ENCODE measurements around the gene CISD2. TPM values are rescaled to one million over a fixed set of nuclear protein-coding genes. Genes with fewer than 3 reads are reported as not detected.
"Not testable (repeated sequence)": the region's sequence is repeated elsewhere in the genome, so short reads cannot be mapped to it uniquely, and the experiment has no call there.

Gene CISD2
- polyA plus RNA-seq, 3 donors from 2014 or later, result 33.1 to 36.9 (median 34.9) TPM

- H3K36me3 Mint-ChIP-seq; H3K4me3 Mint-ChIP-seq; H3K27me3 Mint-ChIP-seq (ENCODE audit: low read depth in 3 of 3); H3K4me1 Mint-ChIP-seq; DNase-seq; H3K27ac Mint-ChIP-seq; H3K9me3 Mint-ChIP-seq: not testable (repeated sequence)
Measured at GRCh38 chr4:102897610-102898009, 28.8 kb downstream of the CISD2 start.

- no peaks in the 10 kb centered on the region for H3K36me3 Mint-ChIP-seq
- no peaks in the 10 kb centered on the region for H3K9me3 Mint-ChIP-seq
- no peaks in the 10 kb centered on the region for H3K4me1 Mint-ChIP-seq
- no peak overlapping the region for H3K27ac Mint-ChIP-seq
- H3K4me3 Mint-ChIP-seq, result no peak overlapping the region
- DNase-seq, result no peak
- no peaks in the 10 kb centered on the region for H3K27me3 Mint-ChIP-seq (ENCODE audit: low read depth in 3 of 3)
Measured at GRCh38 chr4:102901804-102902203, 33.0 kb downstream of the CISD2 start.

- no peak overlapping the region for H3K4me3 Mint-ChIP-seq
- no peak for DNase-seq
- H3K36me3 Mint-ChIP-seq, result peaks cover 16 to 38% (median 18%) of the 10 kb centered on the region in 3 donors
- H3K27ac Mint-ChIP-seq, result no peak overlapping the region
- peaks cover 10 to 32% (median 17%) of the 10 kb centered on the region in 6 donors for H3K9me3 Mint-ChIP-seq
- H3K27me3 Mint-ChIP-seq (ENCODE audit: low read depth in 3 of 3), result peaks cover 0 to 4% (median 0%) of the 10 kb centered on the region in 3 donors
- H3K4me1 Mint-ChIP-seq, result no peaks in the 10 kb centered on the region
Measured at GRCh38 chr4:102918859-102919258, 50.1 kb downstream of the CISD2 start.

DNA sequence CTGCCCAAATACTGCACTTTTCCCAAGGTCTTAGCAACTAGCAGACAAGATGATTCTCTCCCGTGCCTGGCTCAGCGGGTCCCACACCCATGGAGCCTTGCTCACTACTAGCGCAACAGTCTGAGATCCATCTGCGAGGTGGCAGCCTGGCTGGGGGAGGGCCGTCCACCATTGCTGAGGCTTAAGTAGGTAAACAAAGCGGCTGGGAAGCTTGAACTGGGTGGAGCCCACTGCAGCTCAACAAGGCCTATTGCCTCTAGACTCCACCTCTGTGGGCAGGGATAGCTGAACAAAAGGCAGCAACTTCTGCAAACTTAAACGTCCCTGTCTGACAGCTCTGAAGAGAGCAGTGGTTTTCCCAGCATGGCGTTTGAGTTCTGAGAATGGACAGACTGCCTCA is 50.9 kb downstream of the CISD2 start:
- Mint-ChIP-seq H3K9me3 (peaks cover 5 to 32% (median 11%) of the 10 kb centered on the region in 6 donors), H3K36me3 (peaks cover 9 to 32% (median 12%) of the 10 kb centered on the region in 3 donors)
- not testable (repeated sequence) for H3K27ac Mint-ChIP-seq; DNase-seq; H3K27me3 Mint-ChIP-seq (ENCODE audit: low read depth in 3 of 3); H3K4me1 Mint-ChIP-seq; H3K4me3 Mint-ChIP-seq

GRCh38 chr4:102935716-102936115 is 66.9 kb downstream of the CISD2 start:
- no peaks in the 10 kb centered on the region for H3K4me1 Mint-ChIP-seq
- H3K36me3 Mint-ChIP-seq, result peaks cover 0 to 4% (median 4%) of the 10 kb centered on the region in 3 donors
- H3K9me3 Mint-ChIP-seq, result no peaks in the 10 kb centered on the region
- H3K27me3 Mint-ChIP-seq (ENCODE audit: low read depth in 3 of 3), result peaks cover 0 to 4% (median 2%) of the 10 kb centered on the region in 3 donors
- H3K4me3 Mint-ChIP-seq, result no peak overlapping the region
- H3K27ac Mint-ChIP-seq, result no peak overlapping the region
- DNase-seq, result no peak

GRCh38 chr4:102938063-102938462 is 69.3 kb downstream of the CISD2 start:
- H3K27me3 Mint-ChIP-seq (ENCODE audit: low read depth in 3 of 3); H3K36me3 Mint-ChIP-seq; H3K4me3 Mint-ChIP-seq; H3K27ac Mint-ChIP-seq; H3K4me1 Mint-ChIP-seq; DNase-seq; H3K9me3 Mint-ChIP-seq: not testable (repeated sequence)

Other genes with a start within 250 kb of the CISD2 start
- gene MANBA, start 108.0 kb upstream of the CISD2 start, polyA plus RNA-seq, result 10 to 100 TPM; 17.7 to 26.2 (median 18.3) TPM
- gene UBE2D3, start 41.4 kb upstream of the CISD2 start, polyA plus RNA-seq, result 100 to 1,000 TPM; 411 to 718 (median 463) TPM
- 1 to 10 TPM in 2 of 3 donors, not detected in 1; 1.8 to 3.2 TPM for gene SLC9B1, start 150.7 kb downstream of the CISD2 start, polyA plus RNA-seq
- gene SLC9B2, start 207.8 kb downstream of the CISD2 start, polyA plus RNA-seq, result 10 to 100 TPM in 1 of 3 donors, 1 to 10 TPM in 2; 8.9 to 15.7 (median 9.8) TPM
- gene BDH2, start 230.8 kb downstream of the CISD2 start, polyA plus RNA-seq, result 10 to 100 TPM; 31.0 to 37.1 (median 36.4) TPM